K562 (cell line): ENCODE measurements around the gene LRIT1. TPM values are rescaled to one million over a fixed set of nuclear protein-coding genes. Genes with fewer than 3 reads are reported as not detected.

Experiments used
- CSDE1 ChIP-seq, 2 experiments: fragments of 450-650 bp; IDR thresholded peaks; 2 replicates each; pipeline ENCODE4 v1.6.1; 2016; ENCODE audit warnings: mild to moderate bottlenecking in 1 of 2
- ERF ChIP-seq: fragments of 450-650 bp; formaldehyde crosslinking; IDR thresholded peaks from 2 replicates; pipeline ENCODE4 v1.4.0; 2020; ENCODE audit warnings: mild to moderate bottlenecking, mixed read lengths
- GTF3C2 ChIP-seq: IDR thresholded peaks from 3 replicates; pipeline ENCODE4 v1.6.1; 2011; ENCODE audit warnings: borderline replicate concordance, mild to moderate bottlenecking, moderate library complexity; ENCODE audit not compliant: insufficient read length; ENCODE audit errors: extremely low read depth
- MXI1 ChIP-seq: IDR thresholded peaks from 2 replicates; pipeline ENCODE4 v1.6.1; 2011; ENCODE audit warnings: low read depth, mild to moderate bottlenecking, improper control_type of control experiment, low read length
- SRSF7 ChIP-seq: fragments of 200-400 bp; formaldehyde crosslinking; optimal IDR thresholded peaks from 2 replicates; pipeline ENCODE3; 2017; ENCODE audit warnings: mild to moderate bottlenecking, low read depth, low read length
- THRA ChIP-seq: fragments of 450-650 bp; IDR thresholded peaks from 2 replicates; pipeline ENCODE4 v1.6.1; 2017; ENCODE audit warnings: mild to moderate bottlenecking, moderate library complexity
- ZFPM2 ChIP-seq: fragments of 250-450 bp; sonication (Bioruptor Pico); IDR thresholded peaks from 2 replicates; pipeline ENCODE4 v1.5.1; 2022; ENCODE audit warnings: mild to moderate bottlenecking
- ZNF232 ChIP-seq: sonication (generic); formaldehyde crosslinking; IDR thresholded peaks from 2 replicates; pipeline ENCODE4 v1.8.0; 2022; ENCODE audit warnings: mild to moderate bottlenecking, missing genetic modification reagents
- ZNF449 ChIP-seq: fragments of 250-450 bp; sonication (Bioruptor Pico); IDR thresholded peaks from 2 replicates; pipeline ENCODE4 v1.8.0; 2022; ENCODE audit warnings: moderate library complexity, mild to moderate bottlenecking, inconsistent platforms
- polyA plus RNA-seq, 8 experiments: library from polyadenylated mRNA; depleted of rRNA in 4 of 8; stranded (reverse) in 5 of 8; unstranded in 3 of 8; fragments of >200 nt; fragmentation: Nextera tagmentation in 2 of 8; fragmentation: Illumina TruSeq in 1 of 8; extraction: Ambion mirVana in 2 of 8; extraction: Trizol in 1 of 8; gene quantifications; 2 replicates each; pipeline versions ENCODE4 v1.2.1 to v1.2.3, GENCODE V29; 2011 to 2014; ENCODE audit warnings: inconsistent platforms in 1 of 8, missing spikeins in 1 of 8
- total RNA-seq, 7 experiments: library from RNA; depleted of rRNA in 6 of 7; stranded (reverse); fragments of >200 nt in 6 of 7; fragmentation: Illumina TruSeq in 2 of 7; extraction: Trizol in 2 of 7; gene quantifications; 2 replicates each; pipeline versions ENCODE4 v1.2.1 to v1.2.3, GENCODE V29; 2011 to 2021; ENCODE audit warnings: low replicate concordance in 1 of 7

Gene LRIT1
- total and polyA plus RNA-seq, 9 of the 15 experiments (the other 6 are each of a cell fraction or from before 2014, with no cell fraction given): not detected

GRCh38 chr10:84212014-84212413, 29.3 kb downstream of the LRIT1 start (continued):
- no peak for TF ChIP-seq GTF3C2
- no peak for TF ChIP-seq THRA
- no peak for TF ChIP-seq ZNF232 (CRISPR knock-in tag)
- TF ChIP-seq ERF: no peak
- TF ChIP-seq ZFPM2 (CRISPR knock-in tag): no peak
- TF ChIP-seq SRSF7: no peak
- no peak for TF ChIP-seq ZNF449 (CRISPR knock-in tag)
- no peak for TF ChIP-seq MXI1
- TF ChIP-seq CSDE1 (IDR thresholded peaks at IDR 0.05): no peak
